H1 (cell line): ENCODE results near the gene INSM2. TPM values are rescaled to one million over a fixed set of nuclear protein-coding genes. Genes with fewer than 3 reads are reported as not detected.
A peak's percentile ranks its signal among the peaks of the same experiment; 100 is the strongest.

ENCODE experiments used
- ASH2L ChIP-seq: fragments of 200-600, 300-600 bp; sonication (generic); IDR thresholded peaks from one replicate; pipeline ENCODE4 v1.7.1; 2017; ENCODE audit warnings: low read length
- ATF2 ChIP-seq: IDR thresholded peaks from 2 replicates; pipeline ENCODE4 v1.6.1; 2012; ENCODE audit warnings: low read length, inconsistent platforms
- BCL11A ChIP-seq, 2 experiments: IDR thresholded peaks; one replicate each; pipeline ENCODE4 v1.6.1; 2011; ENCODE audit warnings: low read depth in 2 of 2, low read length in 2 of 2, mild to moderate bottlenecking in 2 of 2
- CBX8 ChIP-seq: fragments of 300-800, 300-1000 bp; sonication (generic); IDR thresholded peaks from 2 replicates; pipeline ENCODE4 v1.7.1; 2016; ENCODE audit warnings: low read depth, low read length, borderline replicate concordance
- CHD1 ChIP-seq: IDR thresholded peaks from 2 replicates; pipeline ENCODE4 v1.6.1; 2012; ENCODE audit warnings: low read depth, low read length, improper control_type of control experiment
- CREB1 ChIP-seq: IDR thresholded peaks from 2 replicates; pipeline ENCODE4 v1.6.1; 2012; ENCODE audit warnings: inconsistent platforms
- FOSL1 ChIP-seq: IDR thresholded peaks from 2 replicates; pipeline ENCODE4 v1.6.1; 2011; ENCODE audit warnings: mild to moderate bottlenecking, low read depth, low read length, moderate library complexity; ENCODE audit not compliant: insufficient read depth
- HDAC6 ChIP-seq: IDR thresholded peaks from one replicate; pipeline ENCODE4 v1.7.1; 2012; ENCODE audit warnings: low read depth, mild to moderate bottlenecking, inconsistent platforms, low read length, moderate library complexity
- JUN ChIP-seq: IDR thresholded peaks from 2 replicates; pipeline ENCODE4 v1.6.1; 2011; ENCODE audit warnings: low read depth, mild to moderate bottlenecking, improper control_type of control experiment, low read length
- NANOG ChIP-seq: IDR thresholded peaks from 2 replicates; pipeline ENCODE4 v1.6.1; 2011; ENCODE audit warnings: low read length, low read depth, mild to moderate bottlenecking, inconsistent platforms; ENCODE audit not compliant: insufficient read depth, poor library complexity, severe bottlenecking
- POLR2A ChIP-seq, 2 experiments: IDR thresholded peaks; 1 replicate in 1 of 2; 2 replicates in 1 of 2; pipeline ENCODE4 v1.6.1; 2011; ENCODE audit warnings: low read depth in 2 of 2, low read length in 2 of 2, mild to moderate bottlenecking in 2 of 2; ENCODE audit errors: control extremely low read depth in 1 of 2
- POLR2AphosphoS5 ChIP-seq: IDR thresholded peaks from 2 replicates; pipeline ENCODE4 v1.6.1; 2011; ENCODE audit warnings: low read depth, low read length
- POU5F1 ChIP-seq: IDR thresholded peaks from 2 replicates; pipeline ENCODE4 v1.6.1; 2011; ENCODE audit warnings: low read depth, mild to moderate bottlenecking, low read length, moderate library complexity
- RBBP5 ChIP-seq: IDR thresholded peaks from 2 replicates; pipeline ENCODE4 v1.7.1; 2012; ENCODE audit warnings: low read depth, mild to moderate bottlenecking, inconsistent platforms, low read length, moderate library complexity, borderline replicate concordance
- RFX5 ChIP-seq: IDR thresholded peaks from 2 replicates; pipeline ENCODE4 v1.6.1; 2011; ENCODE audit warnings: low read depth, low read length, improper control_type of control experiment, borderline replicate concordance
- SIRT6 ChIP-seq: IDR thresholded peaks from one replicate; pipeline ENCODE4 v1.7.1; 2012; ENCODE audit warnings: low read length, inconsistent platforms
- SP1 ChIP-seq: IDR thresholded peaks from 2 replicates; pipeline ENCODE4 v1.6.1; 2011; ENCODE audit warnings: low read depth, low read length
- SP4 ChIP-seq: IDR thresholded peaks from 2 replicates; pipeline ENCODE4 v1.6.1; 2012; ENCODE audit warnings: low read length, inconsistent platforms
- SRF ChIP-seq: IDR thresholded peaks from 2 replicates; pipeline ENCODE4 v1.6.1; 2011; ENCODE audit warnings: mild to moderate bottlenecking, low read depth, low read length, moderate library complexity
- YY1 ChIP-seq: IDR thresholded peaks from 2 replicates; pipeline ENCODE4 v1.6.1; 2011; ENCODE audit warnings: low read depth, mild to moderate bottlenecking, low read length
- ZNF274 ChIP-seq: IDR thresholded peaks from 2 replicates; pipeline ENCODE4 v1.7.0; 2012; ENCODE audit warnings: low read length, borderline replicate concordance; ENCODE audit errors: extremely low read depth
- polyA plus RNA-seq, 7 experiments: library from polyadenylated mRNA; depleted of rRNA in 3 of 7; stranded (reverse) in 5 of 7; unstranded in 2 of 7; fragments of >200 nt in 5 of 7; fragments of 200-250 nt in 2 of 7; gene quantifications; 1 replicate in 5 of 7; 2 replicates in 1 of 7; 4 replicates in 1 of 7; pipeline versions ENCODE4 v1.2.1 to v1.2.3, GENCODE V29; 2011 to 2013; ENCODE audit warnings: missing spikeins in 2 of 7, mixed read lengths in 2 of 7
- total RNA-seq: library from RNA; stranded (reverse); fragmentation: NEBNext Ultra II Directional; extraction: Animal tissue kit (Norgen Biotek cat#: 25700); gene quantifications from 2 replicates; pipeline ENCODE4 v1.2.1, GENCODE V29; 2021
- TF ChIP-seq, protein P1 (sequence below), 3 experiments: IDR thresholded peaks; 1 replicate in 2 of 3; 2 replicates in 1 of 3; pipeline versions ENCODE4 v1.5.1 to v1.6.1; 2011; ENCODE audit warnings: low read length in 3 of 3, mild to moderate bottlenecking in 3 of 3, inconsistent platforms in 2 of 3, low read depth in 1 of 3, moderate library complexity in 1 of 3; ENCODE audit not compliant: insufficient read depth in 1 of 3; ENCODE audit errors: control extremely low read depth in 1 of 3
- TF ChIP-seq, protein P2 (sequence below): IDR thresholded peaks from 2 replicates; pipeline ENCODE4 v1.6.1; 2012; ENCODE audit warnings: inconsistent platforms

INSM2 gene
- total and polyA plus RNA-seq, 2 of the 8 experiments (the other 6 are each of a cell fraction or from before 2014, with no cell fraction given), result not detected

DNA sequence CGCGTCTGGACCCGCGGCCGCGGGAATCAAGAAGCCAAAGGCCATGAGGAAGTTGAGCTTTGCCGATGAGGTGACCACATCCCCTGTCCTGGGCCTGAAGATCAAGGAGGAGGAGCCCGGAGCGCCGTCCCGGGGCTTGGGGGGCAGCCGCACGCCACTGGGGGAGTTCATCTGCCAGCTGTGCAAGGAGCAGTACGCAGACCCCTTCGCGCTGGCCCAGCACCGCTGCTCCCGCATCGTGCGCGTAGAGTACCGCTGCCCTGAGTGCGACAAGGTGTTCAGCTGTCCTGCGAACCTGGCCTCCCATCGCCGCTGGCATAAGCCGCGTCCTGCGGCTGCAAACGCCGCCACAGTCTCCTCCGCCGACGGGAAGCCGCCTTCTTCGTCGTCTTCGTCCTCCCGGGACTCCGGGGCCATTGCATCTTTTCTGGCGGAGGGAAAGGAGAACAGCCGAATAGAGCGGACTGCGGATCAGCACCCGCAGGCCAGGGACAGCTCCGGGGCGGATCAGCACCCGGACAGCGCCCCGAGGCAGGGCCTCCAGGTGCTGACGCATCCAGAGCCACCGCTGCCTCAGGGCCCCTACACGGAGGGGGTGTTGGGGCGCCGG lies 1.0 kb downstream of the INSM2 start (continued):
- TF ChIP-seq ATF2, result no peak
- no peak for TF ChIP-seq ASH2L
- no peak for TF ChIP-seq HDAC6
- TF ChIP-seq POU5F1, result no peak
- TF ChIP-seq YY1, result peak; percentile 82
- TF ChIP-seq POLR2AphosphoS5, result no peak
- TF ChIP-seq ZNF274, result no peak
- TF ChIP-seq POLR2A (IDR thresholded peaks at IDR 0.05; ENCODE audit: control extremely low read depth in 1 of 2, low read depth in 2 of 2, low read length in 2 of 2), result no peak
- no peak for TF ChIP-seq SIRT6
- TF ChIP-seq JUN, result no peak
- no peak for TF ChIP-seq SP1
- no peak for TF ChIP-seq CBX8
- TF ChIP-seq NANOG, result no peak
- TF ChIP-seq SP4, result peak; percentile 86; the same call in 1 of the 2 replicates
- no peak for TF ChIP-seq RFX5
- TF ChIP-seq SRF, result no peak
- TF ChIP-seq BCL11A (IDR thresholded peaks at IDR 0.05; ENCODE audit: low read depth in 2 of 2, low read length in 2 of 2), result no peak
- TF ChIP-seq CHD1, result no peak
- TF ChIP-seq, protein P1, sequence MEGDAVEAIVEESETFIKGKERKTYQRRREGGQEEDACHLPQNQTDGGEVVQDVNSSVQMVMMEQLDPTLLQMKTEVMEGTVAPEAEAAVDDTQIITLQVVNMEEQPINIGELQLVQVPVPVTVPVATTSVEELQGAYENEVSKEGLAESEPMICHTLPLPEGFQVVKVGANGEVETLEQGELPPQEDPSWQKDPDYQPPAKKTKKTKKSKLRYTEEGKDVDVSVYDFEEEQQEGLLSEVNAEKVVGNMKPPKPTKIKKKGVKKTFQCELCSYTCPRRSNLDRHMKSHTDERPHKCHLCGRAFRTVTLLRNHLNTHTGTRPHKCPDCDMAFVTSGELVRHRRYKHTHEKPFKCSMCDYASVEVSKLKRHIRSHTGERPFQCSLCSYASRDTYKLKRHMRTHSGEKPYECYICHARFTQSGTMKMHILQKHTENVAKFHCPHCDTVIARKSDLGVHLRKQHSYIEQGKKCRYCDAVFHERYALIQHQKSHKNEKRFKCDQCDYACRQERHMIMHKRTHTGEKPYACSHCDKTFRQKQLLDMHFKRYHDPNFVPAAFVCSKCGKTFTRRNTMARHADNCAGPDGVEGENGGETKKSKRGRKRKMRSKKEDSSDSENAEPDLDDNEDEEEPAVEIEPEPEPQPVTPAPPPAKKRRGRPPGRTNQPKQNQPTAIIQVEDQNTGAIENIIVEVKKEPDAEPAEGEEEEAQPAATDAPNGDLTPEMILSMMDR (IDR thresholded peaks at IDR 0.05; ENCODE audit: control extremely low read depth in 1 of 3, insufficient read depth in 1 of 3, low read depth in 1 of 3, low read length in 3 of 3), result no peak
- TF ChIP-seq FOSL1, result no peak
- TF ChIP-seq, protein P2, sequence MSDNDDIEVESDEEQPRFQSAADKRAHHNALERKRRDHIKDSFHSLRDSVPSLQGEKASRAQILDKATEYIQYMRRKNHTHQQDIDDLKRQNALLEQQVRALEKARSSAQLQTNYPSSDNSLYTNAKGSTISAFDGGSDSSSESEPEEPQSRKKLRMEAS, result peak; percentile 86
- TF ChIP-seq RBBP5, result peak; percentile 74; the same call in 1 of the 2 replicates
- peak; percentile 68 for TF ChIP-seq CREB1
